Measurements from ENCODE around the gene TSPAN18. TPM values are rescaled to one million over a fixed set of nuclear protein-coding genes. Genes with fewer than 3 reads are reported as not detected.

Gene TSPAN18
- total RNA-seq, 1 experiment from 2014 or later = 18.3 TPM

DNA sequence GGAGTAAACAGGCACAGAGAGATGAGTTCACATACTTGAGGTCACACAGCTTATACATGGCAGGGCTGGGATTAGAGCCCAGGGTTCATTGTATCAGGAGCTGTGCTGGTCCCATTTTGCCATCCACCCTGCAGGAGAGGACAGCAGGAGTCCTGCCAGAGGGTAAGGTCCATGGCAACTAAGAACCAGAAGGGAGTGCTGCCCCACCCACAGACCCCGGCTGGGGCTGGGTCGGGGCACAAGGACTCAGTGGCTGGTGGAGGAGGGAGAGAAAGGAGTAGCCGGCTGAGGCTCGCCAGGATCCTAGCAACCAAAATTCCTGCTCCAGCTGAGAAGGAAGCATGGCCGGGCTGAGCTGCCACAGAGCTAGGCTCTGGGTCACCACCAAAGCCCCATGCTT, 249.8 kb downstream of the TSPAN18 start:
- H2AFZ ChIP-seq (ENCODE audit: low read depth, low read length, poor library complexity, severe bottlenecking) = no peak overlapping the region
- no peaks in the 10 kb centered on the region for H3K79me2 ChIP-seq (ENCODE audit: insufficient read depth, low read length)
- H3K9me2 ChIP-seq (ENCODE audit: insufficient read depth) = no peaks in the 10 kb centered on the region
- no TSS peak for BruUV-seq (replicated peaks)
- ChIA-PET RAD21 (ENCODE audit: low non-redundant PET in 1 of 2, low total read pairs in 2 of 2, uncharacterized antibody in 2 of 2, unreplicated experiment in 2 of 2) (no interaction called here), POLR2A (no interaction called here), CTCF (no interaction called here)
- DNase-seq (ENCODE audit: low read depth, low spot score) (no peak), ATAC-seq (no peak)
- H4K20me1 ChIP-seq (ENCODE audit: insufficient read depth) = no peaks in the 10 kb centered on the region
- no peak overlapping the region for H3K4me2 ChIP-seq (ENCODE audit: low read length)
- intact Hi-C loops (cut with micrococcal nuclease) = no loop called here
- TF ChIP-seq, protein P1, sequence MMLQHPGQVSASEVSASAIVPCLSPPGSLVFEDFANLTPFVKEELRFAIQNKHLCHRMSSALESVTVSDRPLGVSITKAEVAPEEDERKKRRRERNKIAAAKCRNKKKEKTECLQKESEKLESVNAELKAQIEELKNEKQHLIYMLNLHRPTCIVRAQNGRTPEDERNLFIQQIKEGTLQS (IDR thresholded peaks at IDR 0.05) = no peak
- TF ChIP-seq TCF7L2 (IDR thresholded peaks at IDR 0.05; ENCODE audit: borderline replicate concordance, extremely low read depth, insufficient read depth, insufficient read length) = no peak
- TF ChIP-seq POLR2A (IDR thresholded peaks at IDR 0.05; ENCODE audit: borderline replicate concordance, extremely low read depth, insufficient read depth, insufficient read length) = no peak
- TF ChIP-seq FOSL1 (IDR thresholded peaks at IDR 0.05; ENCODE audit: low read depth) = no peak
- no peak for TF ChIP-seq ELF1 (IDR thresholded peaks at IDR 0.05; ENCODE audit: borderline replicate concordance, low read depth)
- TF ChIP-seq RAD21 (IDR thresholded peaks at IDR 0.05; ENCODE audit: low read depth) = no peak
- no peak for TF ChIP-seq ZNF274 (IDR thresholded peaks at IDR 0.05; ENCODE audit: low read depth, low read length)
- no peak overlapping the region for H3K4me3 ChIP-seq (replicated peaks in 1 of 2; ENCODE audit: low read depth in 1 of 2, low read length in 2 of 2)
- peaks cover 15 to 20% of the 10 kb centered on the region in 2 experiments for H3K4me1 ChIP-seq (ENCODE audit: control insufficient read depth in 1 of 2, insufficient read depth in 2 of 2, low read length in 2 of 2)
- H3K27me3 ChIP-seq (ENCODE audit: insufficient read depth, low read length) = no peaks in the 10 kb centered on the region
- H3K9me3 ChIP-seq (ENCODE audit: control insufficient read depth in 1 of 2, insufficient read depth in 1 of 2, low read depth in 1 of 2, low read length in 2 of 2) = no peaks in the 10 kb centered on the region
- H3K9ac ChIP-seq (ENCODE audit: low read length) = no peak overlapping the region
- no peak overlapping the region for H3K27ac ChIP-seq (ENCODE audit: low read depth, low read length)
- no peaks in the 10 kb centered on the region for H3K36me3 ChIP-seq (ENCODE audit: control insufficient read depth in 1 of 2, insufficient read depth in 2 of 2, low read length in 2 of 2)

DNA sequence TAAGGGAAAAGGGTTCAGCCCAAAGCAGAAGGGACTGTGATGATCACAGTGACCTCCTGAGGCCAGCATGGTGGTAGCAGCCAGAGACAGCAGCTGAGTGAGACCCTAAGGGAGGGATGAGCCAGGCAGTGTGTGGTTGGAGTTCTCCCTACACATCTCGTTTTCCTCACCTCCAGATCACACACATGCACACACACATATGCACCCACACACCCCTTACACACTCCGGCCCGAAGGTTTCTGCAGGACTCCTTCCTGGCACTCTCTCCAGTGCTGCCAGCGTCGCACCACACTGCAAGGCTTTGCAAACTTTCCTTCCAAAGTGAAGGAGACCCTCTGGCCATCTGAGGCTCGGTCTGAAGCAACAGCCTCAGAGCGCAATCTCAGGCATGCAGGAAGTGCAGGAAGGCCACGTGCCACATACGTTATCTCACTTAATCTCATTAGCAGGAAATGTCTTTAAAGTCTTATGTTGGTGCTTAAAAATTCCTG, 250.8 kb downstream of the TSPAN18 start:
- H3K4me3 ChIP-seq (replicated peaks in 1 of 2; ENCODE audit: low read depth in 1 of 2, low read length in 2 of 2) = no peak overlapping the region
- H3K79me2 ChIP-seq (ENCODE audit: insufficient read depth, low read length) = no peaks in the 10 kb centered on the region
- no peaks in the 10 kb centered on the region for H3K9me3 ChIP-seq (ENCODE audit: control insufficient read depth in 1 of 2, insufficient read depth in 1 of 2, low read depth in 1 of 2, low read length in 2 of 2)
- H3K9me2 ChIP-seq (ENCODE audit: insufficient read depth) = no peaks in the 10 kb centered on the region
- no peak for DNase-seq (ENCODE audit: low read depth, low spot score)
- no peak overlapping the region for H2AFZ ChIP-seq (ENCODE audit: low read depth, low read length, poor library complexity, severe bottlenecking)
- no TSS peak for BruUV-seq (replicated peaks)
- CTCF ChIA-PET = interaction anchor here (0.9 kb wide), 1 partner anchor 41 kb away, joined by 3 read pairs; no protein-coding TSS in a partner anchor
- no peak overlapping the region for H3K4me2 ChIP-seq (ENCODE audit: low read length)
- POLR2A ChIA-PET = no interaction called here
- H3K4me1 ChIP-seq (ENCODE audit: control insufficient read depth in 1 of 2, insufficient read depth in 2 of 2, low read length in 2 of 2) = peaks cover 15 to 20% of the 10 kb centered on the region in 2 experiments
- no peaks in the 10 kb centered on the region for H3K27me3 ChIP-seq (ENCODE audit: insufficient read depth, low read length)
- intact Hi-C loops (cut with micrococcal nuclease) = no loop called here
- H3K27ac ChIP-seq (ENCODE audit: low read depth, low read length) = no peak overlapping the region
- TF ChIP-seq, protein P2, sequence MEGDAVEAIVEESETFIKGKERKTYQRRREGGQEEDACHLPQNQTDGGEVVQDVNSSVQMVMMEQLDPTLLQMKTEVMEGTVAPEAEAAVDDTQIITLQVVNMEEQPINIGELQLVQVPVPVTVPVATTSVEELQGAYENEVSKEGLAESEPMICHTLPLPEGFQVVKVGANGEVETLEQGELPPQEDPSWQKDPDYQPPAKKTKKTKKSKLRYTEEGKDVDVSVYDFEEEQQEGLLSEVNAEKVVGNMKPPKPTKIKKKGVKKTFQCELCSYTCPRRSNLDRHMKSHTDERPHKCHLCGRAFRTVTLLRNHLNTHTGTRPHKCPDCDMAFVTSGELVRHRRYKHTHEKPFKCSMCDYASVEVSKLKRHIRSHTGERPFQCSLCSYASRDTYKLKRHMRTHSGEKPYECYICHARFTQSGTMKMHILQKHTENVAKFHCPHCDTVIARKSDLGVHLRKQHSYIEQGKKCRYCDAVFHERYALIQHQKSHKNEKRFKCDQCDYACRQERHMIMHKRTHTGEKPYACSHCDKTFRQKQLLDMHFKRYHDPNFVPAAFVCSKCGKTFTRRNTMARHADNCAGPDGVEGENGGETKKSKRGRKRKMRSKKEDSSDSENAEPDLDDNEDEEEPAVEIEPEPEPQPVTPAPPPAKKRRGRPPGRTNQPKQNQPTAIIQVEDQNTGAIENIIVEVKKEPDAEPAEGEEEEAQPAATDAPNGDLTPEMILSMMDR (IDR thresholded peaks at IDR 0.05 in 2 of 3, conservative IDR thresholded peaks at IDR 0.05 in 1 of 3; ENCODE audit: borderline replicate concordance in 1 of 3, insufficient read depth in 1 of 3, low read depth in 2 of 3, low read length in 2 of 3) = peak; percentile 4 to 30 (median 21); a peak in 2 of 6 replicates
- TF ChIP-seq RAD21 (IDR thresholded peaks at IDR 0.05; ENCODE audit: low read depth) (peak; percentile 30; the same call in 1 of the 2 replicates), SIN3A (IDR thresholded peaks at IDR 0.05; ENCODE audit: low read depth) (no peak)
- H3K36me3 ChIP-seq (ENCODE audit: control insufficient read depth in 1 of 2, insufficient read depth in 2 of 2, low read length in 2 of 2) = no peaks in the 10 kb centered on the region
- no peaks in the 10 kb centered on the region for H4K20me1 ChIP-seq (ENCODE audit: insufficient read depth)
- RAD21 ChIA-PET (ENCODE audit: low non-redundant PET in 1 of 2, low total read pairs in 2 of 2, uncharacterized antibody in 2 of 2, unreplicated experiment in 2 of 2) = no interaction called here
- no peak overlapping the region for H3K9ac ChIP-seq (ENCODE audit: low read length)
- ATAC-seq = peak; percentile 69

Measured in HCT116 (cell line).